Gastroesophageal sphincter (tissue), 4 donors: Measurements from ENCODE around the gene TMEM135. TPM values are rescaled to one million over a fixed set of nuclear protein-coding genes. Genes with fewer than 3 reads are reported as not detected.
A peak's percentile ranks its signal among the peaks of the same experiment; 100 is the strongest.

Experiments
- ATAC-seq: fragments of 150-250 bp; one replicate; pipeline ENCODE4 v1.9.1; 2016; ENCODE audit warnings: mild to moderate bottlenecking, moderate library complexity
- H3K27ac ChIP-seq, 4 donors: fragments of 200-600 bp; sonication (generic) in 3 of 4; 1 replicate in 3 of 4; 2 replicates in 1 of 4; pipeline ENCODE4 v1.5.1; 2016 to 2019
- H3K27me3 ChIP-seq: fragments of 200-600 bp; sonication (generic); one replicate; pipeline ENCODE4 v1.5.1; 2019
- H3K36me3 ChIP-seq, 2 donors: fragments of 200-600 bp; sonication (generic); one replicate each; pipeline ENCODE4 v1.5.1; 2019; ENCODE audit warnings: control low read depth in 1 of 2
- H3K4me1 ChIP-seq, 3 donors: fragments of 200-600 bp; sonication (generic); 1 replicate in 2 of 3; 2 replicates in 1 of 3; pipeline ENCODE4 v1.5.1; 2016 to 2019; ENCODE audit warnings: control low read depth in 2 of 3
- H3K4me3 ChIP-seq, 2 donors: fragments of 200-600 bp; sonication (generic); one replicate each; pipeline ENCODE4 v1.5.1; 2019; ENCODE audit warnings: mild to moderate bottlenecking in 1 of 2, moderate library complexity in 1 of 2
- H3K9me3 ChIP-seq, 3 donors: fragments of 200-600 bp; sonication (generic); one replicate each; pipeline ENCODE4 v1.5.1; 2017 to 2019; ENCODE audit warnings: control low read depth in 2 of 3
- CTCF ChIP-seq, 4 experiments: fragments of 200-600 bp in 2 of 4; fragments of 450-650 bp in 2 of 4; sonication (generic) in 1 of 4; IDR thresholded peaks; one replicate each; pipeline ENCODE4 v1.5.1; 2017 to 2019; ENCODE audit warnings: antibody characterized with exemption in 4 of 4, mild to moderate bottlenecking in 2 of 4, moderate library complexity in 2 of 4
- EP300 ChIP-seq: sonication (generic); formaldehyde crosslinking; IDR thresholded peaks from one replicate; pipeline ENCODE4 v1.6.1; 2017; ENCODE audit warnings: antibody characterized with exemption, mild to moderate bottlenecking
- POLR2A ChIP-seq, 2 donors: fragments of 450-650 bp; IDR thresholded peaks; one replicate each; pipeline ENCODE4 v1.6.1; 2017; ENCODE audit warnings: antibody characterized with exemption in 2 of 2, mild to moderate bottlenecking in 2 of 2, moderate library complexity in 1 of 2
- POLR2AphosphoS5 ChIP-seq: sonication (generic); formaldehyde crosslinking; IDR thresholded peaks from one replicate; pipeline ENCODE4 v1.6.1; 2017; ENCODE audit warnings: antibody characterized with exemption
- WGBS, 2 donors: methylation state at CpG; one replicate each; pipeline ENCODE4 v1.1.5; 2018; ENCODE audit warnings: low coverage in 1 of 2; 5-methylcytosine and 5-hydroxymethylcytosine counted together
- total RNA-seq, 4 donors: library from RNA; depleted of rRNA; stranded (reverse); fragments of >200 nt; gene quantifications; one replicate each; pipeline ENCODE4 v1.1.0, GENCODE V29; 2016

The TMEM135 gene
- total RNA-seq, 4 donors from 2014 or later = 9.6 to 25.7 (median 17.0) TPM

DNA sequence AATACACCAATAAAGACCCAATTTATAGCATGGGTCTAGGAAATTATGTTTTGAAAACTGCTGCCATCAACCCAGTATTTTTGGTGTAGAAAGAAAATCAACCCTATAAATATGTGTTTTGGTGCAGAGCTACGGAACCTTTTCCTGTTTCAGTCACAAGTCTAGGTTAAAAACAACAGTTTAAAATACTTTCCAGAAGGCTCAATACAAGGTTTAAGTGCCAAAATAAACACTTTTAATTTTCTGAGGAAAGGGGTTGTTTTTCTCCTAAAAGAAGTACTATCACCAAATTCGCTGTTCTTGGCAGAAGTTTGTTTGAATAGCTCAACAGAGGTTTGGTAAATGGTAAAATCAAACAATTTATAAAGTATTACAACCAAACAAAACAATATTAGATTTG, 201.3 kb downstream of the TMEM135 start:
- Histone ChIP-seq H3K27me3 (no peaks in the 10 kb centered on the region), H3K4me3 (no peak overlapping the region), H3K36me3 (no peaks in the 10 kb centered on the region), H3K9me3 (no peaks in the 10 kb centered on the region), H3K4me1 (peaks cover 0 to 17% (median 0%) of the 10 kb centered on the region in 3 donors), H3K27ac (no peak overlapping the region)
- TF ChIP-seq POLR2A (IDR thresholded peaks at IDR 0.05) = no peak
- no peak for TF ChIP-seq POLR2AphosphoS5
- no peak for ATAC-seq
- 36 to 56% methylated on average over 2 of the region's 2 CpGs for WGBS, 2 donors

DNA sequence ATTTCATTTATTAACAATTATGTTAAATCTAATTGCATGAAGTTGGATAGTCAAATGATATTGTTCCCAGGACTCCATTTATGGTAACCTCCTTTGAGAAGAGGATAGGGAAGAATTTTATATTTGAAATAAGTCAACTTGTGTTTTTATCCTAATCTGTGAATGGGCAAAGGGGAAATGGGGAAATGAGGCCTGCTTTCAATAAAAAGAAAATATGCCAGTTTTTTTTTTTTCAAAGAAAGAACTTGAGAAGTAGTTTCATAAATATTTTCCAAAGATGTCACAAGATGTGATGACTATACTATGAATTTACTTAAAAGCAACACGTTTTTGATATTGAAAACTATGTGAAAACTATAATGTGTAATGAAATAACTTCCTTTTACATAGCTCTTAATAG, 201.8 kb downstream of the TMEM135 start:
- Histone ChIP-seq H3K27ac (no peak overlapping the region), H3K27me3 (no peaks in the 10 kb centered on the region), H3K9me3 (no peaks in the 10 kb centered on the region), H3K4me3 (no peak overlapping the region), H3K4me1 (peaks cover 0 to 17% (median 0%) of the 10 kb centered on the region in 3 donors), H3K36me3 (no peaks in the 10 kb centered on the region)
- 48 to 50% methylated on average over 1 of the region's 1 CpG for WGBS, 2 donors
- ATAC-seq = no peak
- TF ChIP-seq POLR2A (IDR thresholded peaks at IDR 0.05) (no peak), POLR2AphosphoS5 (no peak)

DNA sequence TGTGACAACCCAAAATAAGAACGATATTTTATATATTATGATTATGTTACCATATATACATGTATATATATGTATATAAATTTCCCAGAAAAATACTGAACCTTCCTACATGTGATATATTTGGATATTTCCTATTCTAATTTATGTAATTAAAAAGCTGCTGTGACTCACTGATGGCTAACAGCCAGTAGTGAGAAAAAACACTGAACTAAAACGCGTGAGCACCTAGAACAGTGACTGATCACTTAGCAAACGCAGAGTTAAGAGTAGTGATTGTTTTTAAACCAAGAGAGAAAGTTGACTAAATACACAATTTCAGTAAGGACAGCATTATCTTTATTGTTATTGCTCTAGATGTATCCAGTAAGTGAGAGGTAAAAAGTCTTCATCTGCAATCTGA, 213.8 kb downstream of the TMEM135 start:
- no peak for ATAC-seq
- WGBS, 2 donors = 26 to 69% methylated on average over 4 of the region's 4 CpGs
- TF ChIP-seq POLR2A (IDR thresholded peaks at IDR 0.05) = no peak
- no peak for TF ChIP-seq POLR2AphosphoS5
- no peak for TF ChIP-seq CTCF (IDR thresholded peaks at IDR 0.05)
- TF ChIP-seq EP300 = no peak
- H3K27me3 ChIP-seq = no peaks in the 10 kb centered on the region
- peak overlapping the region in 1 of 4 donors; percentile 37 for H3K27ac ChIP-seq
- no peak overlapping the region for H3K4me3 ChIP-seq
- H3K36me3 ChIP-seq = no peaks in the 10 kb centered on the region
- H3K9me3 ChIP-seq = no peaks in the 10 kb centered on the region
- H3K4me1 ChIP-seq = peaks cover 0 to 26% (median 0%) of the 10 kb centered on the region in 3 donors

- H3K9me3 ChIP-seq = no peaks in the 10 kb centered on the region
- no peaks in the 10 kb centered on the region for H3K27me3 ChIP-seq
- no peak for ATAC-seq
- TF ChIP-seq POLR2AphosphoS5 = no peak
- no peak for TF ChIP-seq CTCF (IDR thresholded peaks at IDR 0.05)
- TF ChIP-seq POLR2A (IDR thresholded peaks at IDR 0.05) = no peak
- TF ChIP-seq EP300 = no peak
- no peaks in the 10 kb centered on the region for H3K36me3 ChIP-seq
- H3K4me1 ChIP-seq = peaks cover 0 to 26% (median 0%) of the 10 kb centered on the region in 3 donors
- no peak overlapping the region for H3K27ac ChIP-seq
- H3K4me3 ChIP-seq = no peak overlapping the region
These were observed 215.1 kb downstream of the TMEM135 start for GRCh38 chr11:87252869-87253268.

DNA sequence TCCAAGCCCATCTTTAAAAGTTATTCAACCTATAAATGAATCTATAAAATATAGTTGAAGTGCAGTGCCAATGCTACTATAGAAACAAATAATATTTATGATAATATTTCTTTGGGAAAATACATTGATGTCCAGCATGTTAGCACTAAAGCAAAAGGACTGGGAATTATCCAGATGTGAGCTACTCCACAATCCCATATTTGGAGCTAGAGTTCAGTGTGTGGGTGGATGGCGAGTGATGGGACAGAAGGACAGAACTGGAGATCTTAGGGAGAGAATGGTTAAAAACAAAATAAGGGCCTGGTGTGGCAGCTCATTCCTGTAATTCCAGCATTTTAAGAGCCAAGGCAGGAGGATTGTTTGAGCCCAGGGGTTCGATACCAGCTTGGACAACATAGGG, 216.8 kb downstream of the TMEM135 start:
- TF ChIP-seq POLR2AphosphoS5 (no peak), CTCF (IDR thresholded peaks at IDR 0.05) (no peak), EP300 (no peak), POLR2A (IDR thresholded peaks at IDR 0.05) (no peak)
- no peaks in the 10 kb centered on the region for H3K27me3 ChIP-seq
- H3K4me3 ChIP-seq = no peak overlapping the region
- no peaks in the 10 kb centered on the region for H3K9me3 ChIP-seq
- ATAC-seq = no peak
- peaks cover 0 to 26% (median 0%) of the 10 kb centered on the region in 3 donors for H3K4me1 ChIP-seq
- 44 to 60% methylated on average over 2 of the region's 2 CpGs for WGBS, 2 donors
- no peaks in the 10 kb centered on the region for H3K36me3 ChIP-seq
- peak overlapping the region in 2 of 4 donors; percentile 10 to 39 for H3K27ac ChIP-seq

GRCh38 chr11:87255589-87255988, 217.9 kb downstream of the TMEM135 start:
- H3K27me3 ChIP-seq = no peaks in the 10 kb centered on the region
- no peak overlapping the region for H3K4me3 ChIP-seq
- peaks cover 0 to 22% (median 0%) of the 10 kb centered on the region in 3 donors for H3K4me1 ChIP-seq
- no peaks in the 10 kb centered on the region for H3K9me3 ChIP-seq
- ATAC-seq = no peak
- no peaks in the 10 kb centered on the region for H3K36me3 ChIP-seq
- no peak overlapping the region for H3K27ac ChIP-seq
- TF ChIP-seq EP300 = no peak
